LNCaP clone FGC (cell line): ENCODE data around the gene ADCY6.

Source experiments
- DNase-seq: peaks from one replicate; pipeline ENCODE4 v3.0.0-alpha.2; 2011; ENCODE audit warnings: low read depth
- H3K4me3 ChIP-seq: 2 replicates; pipeline ENCODE4 v1.5.1; 2011; ENCODE audit warnings: mild to moderate bottlenecking, low read depth, low read length, control low read depth
- TF ChIP-seq, protein P1 (sequence below): IDR thresholded peaks from 2 replicates; pipeline ENCODE4 v1.5.1; 2012; ENCODE audit warnings: mild to moderate bottlenecking; ENCODE audit not compliant: control insufficient read depth, insufficient read depth; ENCODE audit errors: extremely low read depth

ADCY6 gene

DNA sequence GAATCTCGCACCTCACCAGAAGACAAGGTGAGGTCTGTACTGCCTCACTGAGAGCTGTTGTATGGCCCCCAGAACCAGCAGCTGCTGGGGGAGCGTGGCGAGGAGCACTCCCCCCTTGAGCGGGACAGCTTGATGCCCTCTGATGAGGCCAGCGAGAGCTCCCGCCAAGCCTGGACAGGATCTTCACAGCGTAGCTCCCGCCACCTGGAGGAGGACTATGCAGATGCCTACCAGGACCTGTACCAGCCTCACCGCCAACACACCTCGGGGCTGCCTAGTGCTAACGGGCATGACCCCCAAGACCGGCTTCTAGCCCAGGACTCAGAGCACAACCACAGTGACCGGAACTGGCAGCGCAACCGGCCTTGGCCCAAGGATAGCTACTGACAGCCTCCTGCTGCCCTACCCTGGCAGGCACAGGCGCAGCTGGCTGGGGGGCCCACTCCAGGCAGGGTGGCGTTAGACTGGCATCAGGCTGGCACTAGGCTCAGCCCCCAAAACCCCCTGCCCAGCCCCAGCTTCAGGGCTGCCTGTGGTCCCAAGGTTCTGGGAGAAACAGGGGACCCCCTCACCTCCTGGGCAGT lies 38.7 kb upstream of the ADCY6 start:
- H3K4me3 ChIP-seq, result no peak overlapping the region
- TF ChIP-seq, protein P1, sequence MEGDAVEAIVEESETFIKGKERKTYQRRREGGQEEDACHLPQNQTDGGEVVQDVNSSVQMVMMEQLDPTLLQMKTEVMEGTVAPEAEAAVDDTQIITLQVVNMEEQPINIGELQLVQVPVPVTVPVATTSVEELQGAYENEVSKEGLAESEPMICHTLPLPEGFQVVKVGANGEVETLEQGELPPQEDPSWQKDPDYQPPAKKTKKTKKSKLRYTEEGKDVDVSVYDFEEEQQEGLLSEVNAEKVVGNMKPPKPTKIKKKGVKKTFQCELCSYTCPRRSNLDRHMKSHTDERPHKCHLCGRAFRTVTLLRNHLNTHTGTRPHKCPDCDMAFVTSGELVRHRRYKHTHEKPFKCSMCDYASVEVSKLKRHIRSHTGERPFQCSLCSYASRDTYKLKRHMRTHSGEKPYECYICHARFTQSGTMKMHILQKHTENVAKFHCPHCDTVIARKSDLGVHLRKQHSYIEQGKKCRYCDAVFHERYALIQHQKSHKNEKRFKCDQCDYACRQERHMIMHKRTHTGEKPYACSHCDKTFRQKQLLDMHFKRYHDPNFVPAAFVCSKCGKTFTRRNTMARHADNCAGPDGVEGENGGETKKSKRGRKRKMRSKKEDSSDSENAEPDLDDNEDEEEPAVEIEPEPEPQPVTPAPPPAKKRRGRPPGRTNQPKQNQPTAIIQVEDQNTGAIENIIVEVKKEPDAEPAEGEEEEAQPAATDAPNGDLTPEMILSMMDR, result no peak
- DNase-seq, result no peak

DNA sequence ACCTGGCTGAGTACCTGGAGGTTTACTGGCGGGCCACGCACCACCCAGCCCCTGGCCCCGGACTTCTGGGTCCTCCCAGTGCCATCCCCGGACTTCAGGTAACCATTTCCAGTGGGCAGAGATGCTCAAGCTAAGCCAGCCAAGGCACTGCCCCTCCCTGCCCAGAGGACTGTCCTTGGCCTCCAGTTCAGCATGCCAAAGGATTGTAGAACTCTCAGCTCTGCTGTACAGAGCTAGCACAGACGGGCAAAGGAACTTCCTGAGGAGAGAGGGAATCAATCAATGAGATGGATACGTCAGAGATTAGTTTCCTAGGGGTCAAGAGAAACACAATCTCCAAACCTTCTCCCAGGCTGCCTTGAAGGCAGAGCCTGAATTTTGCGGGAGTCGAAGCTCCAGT lies 38.1 kb upstream of the ADCY6 start:
- no peak overlapping the region for H3K4me3 ChIP-seq
- TF ChIP-seq, protein P1, result no peak
- DNase-seq, result no peak

DNA sequence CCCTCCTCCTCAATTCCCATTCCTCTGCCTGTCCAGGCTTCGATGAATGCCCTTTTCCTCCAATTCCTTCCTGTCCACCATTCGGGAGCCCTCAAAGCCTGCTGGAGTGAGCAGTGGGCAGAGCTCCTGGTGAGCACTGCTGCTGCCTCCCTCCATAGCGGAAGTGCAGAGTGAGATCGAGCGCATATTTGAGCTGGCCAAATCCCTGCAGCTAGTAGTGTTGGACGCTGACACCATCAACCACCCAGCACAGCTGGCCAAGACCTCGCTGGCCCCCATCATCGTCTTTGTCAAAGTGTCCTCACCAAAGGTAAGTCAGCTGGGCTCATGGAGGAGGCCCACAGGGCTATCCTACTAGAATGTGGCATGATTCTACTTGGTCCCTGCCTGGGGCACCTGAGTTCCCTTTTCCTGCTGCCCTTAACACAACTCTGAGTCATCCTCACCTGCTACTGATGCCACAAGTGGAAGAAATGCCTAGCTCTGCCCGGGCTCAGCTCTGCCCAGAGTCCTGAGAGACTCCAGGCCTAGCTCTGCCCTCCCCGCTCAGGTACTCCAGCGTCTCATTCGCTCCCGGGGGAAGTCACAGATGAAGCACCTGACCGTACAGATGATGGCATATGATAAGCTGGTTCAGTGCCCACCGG lies 37.4 kb upstream of the ADCY6 start:
- TF ChIP-seq, protein P1, result no peak
- H3K4me3 ChIP-seq, result no peak overlapping the region
- DNase-seq, result no peak

DNA sequence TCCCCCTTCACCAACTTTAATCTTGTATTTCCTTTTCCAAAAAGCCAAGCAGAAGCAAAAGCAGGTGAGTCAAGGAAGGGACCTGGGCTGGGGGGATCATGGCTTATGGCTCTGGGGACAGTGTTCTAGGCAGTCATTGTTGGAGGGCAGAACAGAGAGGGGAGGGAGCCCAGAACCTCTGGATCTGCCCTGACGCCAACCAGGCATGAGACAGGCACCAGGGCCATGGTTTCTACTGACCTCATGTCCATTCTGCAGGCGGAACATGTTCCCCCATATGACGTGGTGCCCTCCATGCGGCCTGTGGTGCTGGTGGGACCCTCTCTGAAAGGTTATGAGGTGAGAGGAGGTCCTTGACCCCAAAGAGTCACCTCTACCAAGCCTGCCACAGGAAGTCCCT lies 36.0 kb upstream of the ADCY6 start:
- no peak overlapping the region for H3K4me3 ChIP-seq
- TF ChIP-seq, protein P1, result no peak
- DNase-seq, result no peak

DNA sequence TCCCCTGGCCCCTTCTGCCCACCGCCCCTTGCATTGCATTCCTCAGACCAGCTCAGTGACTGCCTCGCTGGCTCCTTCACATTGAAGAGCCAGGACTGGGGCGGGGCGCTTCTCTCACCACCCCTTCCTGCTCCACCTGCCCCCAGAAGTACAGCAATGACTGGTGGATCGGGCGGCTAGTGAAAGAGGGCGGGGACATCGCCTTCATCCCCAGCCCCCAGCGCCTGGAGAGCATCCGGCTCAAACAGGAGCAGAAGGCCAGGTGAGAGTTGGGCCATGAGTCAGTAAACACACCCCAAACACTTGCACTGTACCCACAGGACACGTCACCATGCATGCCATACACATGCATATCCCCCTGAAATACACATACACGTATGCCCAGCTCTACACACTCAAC lies 35.2 kb upstream of the ADCY6 start:
- DNase-seq, result no peak
- no peak overlapping the region for H3K4me3 ChIP-seq
- TF ChIP-seq, protein P1, result no peak

DNA sequence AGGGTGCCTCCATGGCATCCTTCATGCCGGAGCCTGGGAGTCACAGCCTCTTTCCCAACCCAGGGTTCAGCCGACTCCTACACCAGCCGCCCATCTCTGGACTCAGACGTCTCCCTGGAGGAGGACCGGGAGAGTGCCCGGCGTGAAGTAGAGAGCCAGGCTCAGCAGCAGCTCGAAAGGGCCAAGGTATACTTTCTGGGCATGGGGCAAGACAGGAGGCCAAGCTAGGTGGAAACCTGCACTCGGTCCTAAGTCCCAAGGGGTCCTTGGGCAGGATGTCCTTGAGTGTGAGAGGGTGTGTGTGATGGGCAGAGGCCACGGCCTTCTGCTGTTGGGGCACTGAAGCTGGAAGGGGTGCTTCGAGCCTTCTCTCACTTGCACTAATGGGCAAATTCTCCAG lies 34.4 kb upstream of the ADCY6 start:
- TF ChIP-seq, protein P1, result no peak
- no peak for DNase-seq
- H3K4me3 ChIP-seq, result no peak overlapping the region

DNA sequence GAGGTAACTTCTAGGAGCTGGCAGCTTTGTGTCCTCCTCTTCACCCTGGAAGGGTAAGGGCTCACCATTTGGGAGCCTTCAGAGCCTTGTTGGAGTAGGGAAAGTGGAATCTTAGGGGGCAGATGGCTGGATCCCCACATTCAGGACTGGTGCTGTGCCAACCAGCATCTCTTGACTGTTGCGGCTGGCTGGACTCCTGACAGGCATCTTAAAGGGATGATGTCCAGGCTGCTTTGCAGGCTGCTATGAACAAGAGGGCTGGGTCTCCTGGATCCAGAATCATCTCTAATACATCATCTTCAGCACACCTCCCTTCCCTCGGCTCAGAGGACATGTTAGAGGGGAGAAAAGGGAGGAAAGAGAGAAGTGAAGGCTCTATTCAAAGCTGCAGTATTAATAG lies 33.8 kb upstream of the ADCY6 start:
- TF ChIP-seq, protein P1, result no peak
- DNase-seq, result no peak
- no peak overlapping the region for H3K4me3 ChIP-seq
